Measurements from ENCODE around the gene POU3F3.

The POU3F3 gene

GRCh38 chr2:104853534-104854497, at the start of gene POU3F3:
Gene POU3F3, plus strand, starts transcription at chr2:104854115. Its CDS starts 1,396 bp downstream, at chr2:104855511.
- Mint-ChIP-seq H3K27ac (peak within 1 kb of the TSS; percentile 67 to 91 (median 89)), H3K9me3 (no peaks in the 10 kb centered on the region), H3K4me3 (peak within 1 kb of the TSS; percentile 90 to 94 (median 91)), H3K36me3 (ENCODE audit: low read depth) (peaks cover 24% of the 10 kb centered on the region), H3K27me3 (ENCODE audit: low read depth) (peaks cover 88% of the 10 kb centered on the region), H3K4me1 (peaks cover 19% of the 10 kb centered on the region)
- TF ChIP-seq CTCF (IDR thresholded peaks at IDR 0.05; ENCODE audit: unreplicated experiment in 3 of 3): no peak

- Mint-ChIP-seq H3K4me3 (no peak overlapping the region), H3K27ac (no peak overlapping the region), H3K36me3 (ENCODE audit: low read depth) (peaks cover 22% of the 10 kb centered on the region), H3K9me3 (peaks cover 5% of the 10 kb centered on the region), H3K4me1 (no peaks in the 10 kb centered on the region), H3K27me3 (ENCODE audit: low read depth) (peaks cover 4% of the 10 kb centered on the region)
- no peak for TF ChIP-seq CTCF (IDR thresholded peaks at IDR 0.05; ENCODE audit: unreplicated experiment in 3 of 3)
These were observed 49.6 kb upstream of the POU3F3 start for GRCh38 chr2:104804148-104804890.

- peaks cover 9% of the 10 kb centered on the region for H3K4me1 Mint-ChIP-seq
- no peak overlapping the region for H3K4me3 Mint-ChIP-seq
- H3K27ac Mint-ChIP-seq: peak overlapping the region in 1 of 3 experiments; percentile 27
- no peak for TF ChIP-seq CTCF (IDR thresholded peaks at IDR 0.05; ENCODE audit: unreplicated experiment in 3 of 3)
- peaks cover 3% of the 10 kb centered on the region for H3K9me3 Mint-ChIP-seq
- peaks cover 4% of the 10 kb centered on the region for H3K27me3 Mint-ChIP-seq (ENCODE audit: low read depth)
- peaks cover 22% of the 10 kb centered on the region for H3K36me3 Mint-ChIP-seq (ENCODE audit: low read depth)
These were observed 41.6 kb upstream of the POU3F3 start for GRCh38 chr2:104812286-104812685.

- Mint-ChIP-seq H3K27ac (no peak overlapping the region), H3K36me3 (ENCODE audit: low read depth) (peaks cover 3% of the 10 kb centered on the region), H3K9me3 (no peaks in the 10 kb centered on the region), H3K4me3 (no peak overlapping the region), H3K4me1 (peaks cover 9% of the 10 kb centered on the region), H3K27me3 (ENCODE audit: low read depth) (peaks cover 4% of the 10 kb centered on the region)
- no peak for TF ChIP-seq CTCF (IDR thresholded peaks at IDR 0.05; ENCODE audit: unreplicated experiment in 3 of 3)
These were observed 37.8 kb upstream of the POU3F3 start for GRCh38 chr2:104816143-104816542.

GRCh38 chr2:104818264-104818663, 35.7 kb upstream of the POU3F3 start:
- H3K4me1 Mint-ChIP-seq: peaks cover under 1% of the 10 kb centered on the region
- H3K36me3 Mint-ChIP-seq (ENCODE audit: low read depth): no peaks in the 10 kb centered on the region
- H3K27ac Mint-ChIP-seq: no peak overlapping the region
- no peak overlapping the region for H3K4me3 Mint-ChIP-seq
- no peaks in the 10 kb centered on the region for H3K9me3 Mint-ChIP-seq
- TF ChIP-seq CTCF (IDR thresholded peaks at IDR 0.05; ENCODE audit: unreplicated experiment in 3 of 3): no peak
- peaks cover 4% of the 10 kb centered on the region for H3K27me3 Mint-ChIP-seq (ENCODE audit: low read depth)

Data from nephron (organoid).